MM.1S (cell line): Measurements from ENCODE around the gene SERBP1.
"Not testable (repeated sequence)": the region's sequence is repeated elsewhere in the genome, so short reads cannot be mapped to it uniquely, and the experiment has no call there.

Source experiments
- DNase-seq: peaks from one replicate; pipeline ENCODE4 v3.0.0-alpha.2; 2015
- H2AFZ ChIP-seq: fragments of 300-600 bp; sonication (generic); 2 replicates; pipeline ENCODE4 v1.6.0; 2016; ENCODE audit warnings: antibody characterized with exemption, low read length
- H3F3A ChIP-seq: fragments of 300-600 bp; sonication (generic); 2 replicates; pipeline ENCODE4 v1.6.1; 2016; ENCODE audit warnings: mild to moderate bottlenecking, antibody characterized with exemption, low read length, moderate library complexity, mixed read lengths; ENCODE audit not compliant: insufficient read depth
- H3K27ac ChIP-seq: fragments of 300-600 bp; sonication (generic); 2 replicates; pipeline ENCODE4 v1.5.1; 2016; ENCODE audit warnings: mild to moderate bottlenecking, low read length
- H3K27me3 ChIP-seq: fragments of 300-600 bp; sonication (generic); replicated peaks from 2 replicates; pipeline ENCODE4 v1.6.0; 2016; ENCODE audit warnings: low read length; ENCODE audit not compliant: insufficient read depth
- H3K36me3 ChIP-seq: fragments of 300-600 bp; sonication (generic); replicated peaks from 2 replicates; pipeline ENCODE4 v1.6.1; 2016; ENCODE audit warnings: mild to moderate bottlenecking, low read length, mixed read lengths; ENCODE audit not compliant: insufficient read depth
- H3K4me1 ChIP-seq: fragments of 300-600 bp; sonication (generic); 2 replicates; pipeline ENCODE4 v1.6.1; 2016; ENCODE audit warnings: low read length, mixed read lengths
- H3K4me2 ChIP-seq: fragments of 300-600 bp; sonication (generic); 2 replicates; pipeline ENCODE4 v1.6.0; 2016; ENCODE audit warnings: low read depth, low read length
- H3K4me3 ChIP-seq: fragments of 300-600 bp; sonication (generic); 2 replicates; pipeline ENCODE4 v1.5.1; 2016; ENCODE audit warnings: low read length, mixed read lengths
- H3K79me2 ChIP-seq: fragments of 300-600 bp; sonication (generic); 2 replicates; pipeline ENCODE4 v1.6.1; 2016; ENCODE audit warnings: mixed run types, low read length, mixed read lengths
- H3K9ac ChIP-seq: fragments of 300-600 bp; sonication (generic); 2 replicates; pipeline ENCODE4 v1.6.1; 2016; ENCODE audit warnings: low read length, mixed read lengths
- H3K9me2 ChIP-seq: fragments of 300-600 bp; sonication (generic); replicated peaks from 2 replicates; pipeline ENCODE4 v1.6.1; 2016; ENCODE audit warnings: mild to moderate bottlenecking, low read length, mixed read lengths; ENCODE audit not compliant: insufficient read depth
- H3K9me3 ChIP-seq: fragments of 300-600 bp; sonication (generic); replicated peaks from 2 replicates; pipeline ENCODE4 v1.6.1; 2016; ENCODE audit warnings: mild to moderate bottlenecking, low read length, mixed read lengths; ENCODE audit not compliant: insufficient read depth
- H4K20me1 ChIP-seq: fragments of 300-600 bp; sonication (generic); 2 replicates; pipeline ENCODE4 v1.6.1; 2016; ENCODE audit warnings: mild to moderate bottlenecking, low read length, moderate library complexity, mixed read lengths; ENCODE audit not compliant: insufficient read depth
- EZH2 ChIP-seq: fragments of 300-600 bp; sonication (generic); optimal IDR thresholded peaks from 2 replicates; pipeline ENCODE3; 2017; ENCODE audit warnings: low read depth, mild to moderate bottlenecking, antibody characterized with exemption, low read length, mixed read lengths
- EZH2phosphoT487 ChIP-seq: fragments of 300-600 bp; sonication (generic); IDR thresholded peaks from 2 replicates; pipeline ENCODE4 v1.6.1; 2018; ENCODE audit warnings: antibody characterized with exemption, low read length
- TF ChIP-seq, protein P1 (sequence below): fragments of 300-600 bp; sonication (generic); IDR thresholded peaks from 2 replicates; pipeline ENCODE4 v1.5.1; 2016; ENCODE audit warnings: antibody characterized with exemption, low read length, mixed read lengths

SERBP1 gene

GRCh38 chr1:67415041-67415440 is 15.2 kb downstream of the SERBP1 start:
- no peaks in the 10 kb centered on the region for H3K9me2 ChIP-seq
- TF ChIP-seq, protein P1, sequence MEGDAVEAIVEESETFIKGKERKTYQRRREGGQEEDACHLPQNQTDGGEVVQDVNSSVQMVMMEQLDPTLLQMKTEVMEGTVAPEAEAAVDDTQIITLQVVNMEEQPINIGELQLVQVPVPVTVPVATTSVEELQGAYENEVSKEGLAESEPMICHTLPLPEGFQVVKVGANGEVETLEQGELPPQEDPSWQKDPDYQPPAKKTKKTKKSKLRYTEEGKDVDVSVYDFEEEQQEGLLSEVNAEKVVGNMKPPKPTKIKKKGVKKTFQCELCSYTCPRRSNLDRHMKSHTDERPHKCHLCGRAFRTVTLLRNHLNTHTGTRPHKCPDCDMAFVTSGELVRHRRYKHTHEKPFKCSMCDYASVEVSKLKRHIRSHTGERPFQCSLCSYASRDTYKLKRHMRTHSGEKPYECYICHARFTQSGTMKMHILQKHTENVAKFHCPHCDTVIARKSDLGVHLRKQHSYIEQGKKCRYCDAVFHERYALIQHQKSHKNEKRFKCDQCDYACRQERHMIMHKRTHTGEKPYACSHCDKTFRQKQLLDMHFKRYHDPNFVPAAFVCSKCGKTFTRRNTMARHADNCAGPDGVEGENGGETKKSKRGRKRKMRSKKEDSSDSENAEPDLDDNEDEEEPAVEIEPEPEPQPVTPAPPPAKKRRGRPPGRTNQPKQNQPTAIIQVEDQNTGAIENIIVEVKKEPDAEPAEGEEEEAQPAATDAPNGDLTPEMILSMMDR = no peak
- no peak overlapping the region for H3K4me2 ChIP-seq
- H3K9me3 ChIP-seq = no peaks in the 10 kb centered on the region
- H3K4me1 ChIP-seq = peaks cover 21% of the 10 kb centered on the region
- H3K4me3 ChIP-seq = no peak overlapping the region
- peaks cover 17% of the 10 kb centered on the region for H3F3A ChIP-seq
- no peaks in the 10 kb centered on the region for H3K27me3 ChIP-seq
- no peak for DNase-seq
- no peak overlapping the region for H2AFZ ChIP-seq
- peaks cover 59% of the 10 kb centered on the region for H4K20me1 ChIP-seq
- peaks cover 46% of the 10 kb centered on the region for H3K36me3 ChIP-seq
- no peak overlapping the region for H3K27ac ChIP-seq
- H3K9ac ChIP-seq = no peak overlapping the region
- H3K79me2 ChIP-seq = peaks cover 90% of the 10 kb centered on the region

DNA sequence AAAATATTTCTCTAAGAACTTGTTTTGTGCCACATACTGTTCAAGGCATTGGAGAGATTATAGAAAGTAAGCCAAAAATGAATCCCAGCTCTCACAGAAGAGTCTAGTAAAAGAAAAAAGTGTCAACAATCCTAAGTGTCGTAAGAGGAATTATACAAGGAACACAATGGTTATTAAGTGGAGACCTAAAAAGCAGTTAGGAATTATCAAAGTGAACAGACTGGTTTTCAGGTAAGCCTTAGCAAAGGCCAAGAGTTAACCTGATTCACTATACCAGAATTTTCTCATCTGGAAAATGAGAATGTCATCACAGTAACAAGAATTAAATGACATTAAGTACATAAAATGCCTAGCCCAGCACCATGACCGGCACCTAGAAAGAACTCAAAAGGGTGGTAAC is 15.6 kb downstream of the SERBP1 start:
- peaks cover 89% of the 10 kb centered on the region for H3K79me2 ChIP-seq
- H3K27me3 ChIP-seq = no peaks in the 10 kb centered on the region
- H3F3A ChIP-seq = peaks cover 15% of the 10 kb centered on the region
- H3K9ac ChIP-seq = no peak overlapping the region
- no peak overlapping the region for H3K4me3 ChIP-seq
- no peaks in the 10 kb centered on the region for H3K9me3 ChIP-seq
- no peak overlapping the region for H3K4me2 ChIP-seq
- no peak overlapping the region for H3K27ac ChIP-seq
- no peak for TF ChIP-seq EZH2phosphoT487
- TF ChIP-seq, protein P1 = no peak
- TF ChIP-seq EZH2 = no peak
- peaks cover 51% of the 10 kb centered on the region for H3K36me3 ChIP-seq
- DNase-seq = no peak
- no peak overlapping the region for H2AFZ ChIP-seq
- peaks cover 21% of the 10 kb centered on the region for H3K4me1 ChIP-seq
- H3K9me2 ChIP-seq = no peaks in the 10 kb centered on the region
- H4K20me1 ChIP-seq = peaks cover 55% of the 10 kb centered on the region

DNA sequence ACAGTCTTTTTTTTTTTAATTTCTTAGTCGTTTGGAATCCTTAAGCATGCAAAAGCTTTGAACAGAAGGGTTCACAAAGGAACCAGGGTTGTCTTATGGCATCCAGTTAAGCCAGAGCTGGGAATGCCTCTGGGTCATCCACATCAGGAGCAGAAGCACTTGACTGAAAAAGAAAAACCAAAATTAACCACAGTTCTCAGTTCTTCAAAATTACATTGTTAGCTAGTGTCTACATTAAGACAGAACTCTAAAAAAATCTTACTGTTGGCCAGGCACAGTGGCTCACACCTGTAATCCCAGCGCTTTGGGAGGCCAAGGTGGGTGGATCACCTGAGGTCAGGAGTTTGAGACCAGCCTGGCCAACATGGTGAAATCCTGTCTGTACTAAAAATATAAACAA is 17.1 kb downstream of the SERBP1 start:
- not testable (repeated sequence) for H3K9me2 ChIP-seq
- peaks cover 20% of the 10 kb centered on the region for H3F3A ChIP-seq

DNA sequence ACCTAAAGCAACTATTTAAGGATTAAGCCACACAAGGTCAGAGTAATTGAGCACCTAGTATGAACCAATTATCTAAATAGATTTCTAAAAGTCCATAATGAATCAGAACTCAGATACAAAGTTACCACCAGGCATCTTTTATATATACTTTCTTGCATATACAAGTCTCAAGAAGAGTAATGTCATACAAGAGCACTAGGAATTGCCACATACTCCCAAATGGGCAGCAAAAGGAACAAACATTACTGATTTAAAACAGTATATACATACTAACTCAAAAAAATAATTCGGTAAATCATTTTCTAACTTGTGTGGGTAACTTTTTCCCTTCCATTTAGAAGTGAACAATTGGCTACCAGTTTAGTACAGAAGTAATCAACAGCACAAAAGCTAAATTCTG is 22.1 kb downstream of the SERBP1 start:
- Histone ChIP-seq H3F3A (peaks cover 21% of the 10 kb centered on the region), H2AFZ (no peak overlapping the region), H3K4me2 (no peak overlapping the region), H3K36me3 (peaks cover 20% of the 10 kb centered on the region; the same call in 1 of the 2 replicates), H3K4me3 (no peak overlapping the region), H3K9me2 (no peaks in the 10 kb centered on the region), H3K27ac (no peak overlapping the region), H3K79me2 (peaks cover 28% of the 10 kb centered on the region), H3K4me1 (no peaks in the 10 kb centered on the region), H3K9ac (no peak overlapping the region), H3K9me3 (no peaks in the 10 kb centered on the region), H4K20me1 (no peaks in the 10 kb centered on the region; the same call in 1 of the 2 replicates), H3K27me3 (no peaks in the 10 kb centered on the region)
- DNase-seq = no peak
- TF ChIP-seq EZH2phosphoT487 = no peak
- TF ChIP-seq EZH2 = no peak
- TF ChIP-seq, protein P1 = no peak

More for the DNA sequence above, 17.1 kb downstream of the SERBP1 start:
- not testable (repeated sequence) for H3K9me3 ChIP-seq, H3K4me3 ChIP-seq, H3K27ac ChIP-seq, H2AFZ ChIP-seq, H3K4me2 ChIP-seq, H3K27me3 ChIP-seq, H3K9ac ChIP-seq
- peaks cover 21% of the 10 kb centered on the region for H3K4me1 ChIP-seq
- H4K20me1 ChIP-seq = peaks cover 40% of the 10 kb centered on the region
- DNase-seq = peak; percentile 5
- H3K36me3 ChIP-seq = peaks cover 46% of the 10 kb centered on the region
- peaks cover 77% of the 10 kb centered on the region for H3K79me2 ChIP-seq
